ENCODE results near the gene KCNT1. TPM values are rescaled to one million over a fixed set of nuclear protein-coding genes. Genes with fewer than 3 reads are reported as not detected.

KCNT1 gene
- total RNA-seq, 4 donors from 2014 or later = 0.06 to 0.17 TPM; not detected in 2

GRCh38 chr9:135826188-135826545 lies 124.2 kb downstream of the KCNT1 start:
- Histone ChIP-seq H3K4me3 (no peak overlapping the region), H3K9me3 (peaks cover 0 to 7% (median 3%) of the 10 kb centered on the region in 4 donors), H3K36me3 (peaks cover 20 to 64% (median 44%) of the 10 kb centered on the region in 4 donors), H3K27ac (replicated peaks in 1 of 4) (no peak overlapping the region), H3K4me1 (no peaks in the 10 kb centered on the region), H3K27me3 (no peaks in the 10 kb centered on the region)
- no peak for DNase-seq (ENCODE audit: extremely low spot score)
- 97% methylated on average over 14 of the region's 14 CpGs for WGBS
- intact Hi-C loops (cut with DNase I) = no loop called here
- TF ChIP-seq POLR2AphosphoS5 (IDR thresholded peaks at IDR 0.05) (no peak), POLR2A (IDR thresholded peaks at IDR 0.05; ENCODE audit: low read depth) (no peak), CTCF (IDR thresholded peaks at IDR 0.05) (no peak), EP300 (IDR thresholded peaks at IDR 0.05) (no peak)

DNA sequence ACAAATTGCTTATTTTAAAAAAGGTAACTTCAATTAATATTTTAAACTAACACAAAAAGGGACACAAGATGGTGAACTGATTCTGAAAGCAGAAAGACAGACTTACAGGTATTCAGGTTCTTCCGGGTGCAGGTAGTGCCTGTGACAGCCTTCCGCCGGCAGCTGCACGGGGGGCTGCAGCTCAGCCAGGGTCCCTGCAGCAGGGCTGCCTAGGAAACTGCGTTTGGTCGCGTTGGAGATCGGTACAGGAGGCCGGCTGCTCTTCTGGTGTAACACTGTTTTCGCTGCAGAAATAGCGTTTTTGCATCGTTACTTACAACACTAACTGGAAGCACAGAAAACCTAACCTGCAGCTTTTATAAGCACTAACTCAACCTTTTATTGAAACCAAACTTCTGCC lies 125.3 kb downstream of the KCNT1 start:
- H3K27ac ChIP-seq (replicated peaks in 1 of 4) = no peak overlapping the region
- 96% methylated on average over 12 of the region's 12 CpGs for WGBS
- H3K27me3 ChIP-seq = no peaks in the 10 kb centered on the region
- no peak for DNase-seq (ENCODE audit: extremely low spot score)
- H3K9me3 ChIP-seq = peaks cover 0 to 7% (median 3%) of the 10 kb centered on the region in 4 donors
- intact Hi-C loops (cut with DNase I) = no loop called here
- TF ChIP-seq POLR2A (IDR thresholded peaks at IDR 0.05; ENCODE audit: low read depth) = no peak
- TF ChIP-seq POLR2AphosphoS5 (IDR thresholded peaks at IDR 0.05) = no peak
- TF ChIP-seq CTCF (IDR thresholded peaks at IDR 0.05) = no peak
- no peak for TF ChIP-seq EP300 (IDR thresholded peaks at IDR 0.05)
- no peak overlapping the region for H3K4me3 ChIP-seq
- no peaks in the 10 kb centered on the region for H3K4me1 ChIP-seq
- H3K36me3 ChIP-seq = peaks cover 10 to 52% (median 32%) of the 10 kb centered on the region in 4 donors

- Histone ChIP-seq H3K36me3 (peaks cover 2 to 45% (median 25%) of the 10 kb centered on the region in 4 donors), H3K27me3 (no peaks in the 10 kb centered on the region), H3K4me3 (no peak overlapping the region), H3K27ac (replicated peaks in 1 of 4) (no peak overlapping the region), H3K4me1 (no peaks in the 10 kb centered on the region), H3K9me3 (peaks cover 0 to 7% (median 3%) of the 10 kb centered on the region in 4 donors)
- no peak for TF ChIP-seq POLR2AphosphoS5 (IDR thresholded peaks at IDR 0.05)
- no peak for TF ChIP-seq EP300 (IDR thresholded peaks at IDR 0.05)
- no peak for TF ChIP-seq CTCF (IDR thresholded peaks at IDR 0.05)
- no peak for TF ChIP-seq POLR2A (IDR thresholded peaks at IDR 0.05; ENCODE audit: low read depth)
- WGBS = 97% methylated on average over 11 of the region's 13 CpGs
- intact Hi-C loops (cut with DNase I) = no loop called here
- DNase-seq (ENCODE audit: extremely low spot score) = no peak
Measured at GRCh38 chr9:135827866-135828580, 126.0 kb downstream of the KCNT1 start.

- TF ChIP-seq EP300 (IDR thresholded peaks at IDR 0.05) (no peak), CTCF (IDR thresholded peaks at IDR 0.05) (no peak), POLR2A (IDR thresholded peaks at IDR 0.05; ENCODE audit: low read depth) (no peak), POLR2AphosphoS5 (IDR thresholded peaks at IDR 0.05) (no peak)
- Histone ChIP-seq H3K9me3 (peaks cover 0 to 7% (median 3%) of the 10 kb centered on the region in 4 donors), H3K27ac (replicated peaks in 1 of 4) (no peak overlapping the region), H3K4me1 (no peaks in the 10 kb centered on the region), H3K36me3 (peaks cover 0 to 39% (median 19%) of the 10 kb centered on the region in 4 donors), H3K27me3 (no peaks in the 10 kb centered on the region), H3K4me3 (no peak overlapping the region)
- no peak for DNase-seq (ENCODE audit: extremely low spot score)
- intact Hi-C loops (cut with DNase I) = no loop called here
- 99% methylated on average over 5 of the region's 5 CpGs for WGBS
Measured at GRCh38 chr9:135828656-135829055, 126.7 kb downstream of the KCNT1 start.
